HEK293 (cell line): ENCODE results near the gene ACTN4.

Experiments used
- CTCF ChIA-PET: fragments of 350-600 bp; formaldehyde crosslinking; extraction: SDS; loops from one replicate; lab custom pipeline; 2021; ENCODE audit warnings: antibody characterized with exemption; lab: Yijun Ruan, JAX
- POLR2A ChIA-PET: fragments of 300-600 bp; formaldehyde crosslinking; extraction: SDS; loops from one replicate; lab custom pipeline; 2020; ENCODE audit warnings: antibody characterized with exemption, inconsistent platforms; lab: Yijun Ruan, JAX
- H3K27ac ChIP-seq: fragments of 200-500 bp; sonication (Bioruptor generic); 2 replicates; pipeline ENCODE4 v1.5.1; 2014; ENCODE audit warnings: low read depth, low read length, control low read depth, inconsistent platforms; ENCODE audit errors: extremely low read depth
- H3K36me3 ChIP-seq, 2 experiments: fragments of 200-500 bp in 1 of 2; sonication (Bioruptor generic) in 1 of 2; 1 replicate in 1 of 2; 2 replicates in 1 of 2; pipeline ENCODE4 v1.5.1; 2014 to 2017; ENCODE audit warnings: inconsistent platforms in 2 of 2, low read length in 2 of 2; ENCODE audit not compliant: control insufficient read depth in 2 of 2, insufficient read depth in 1 of 2
- H3K4me1 ChIP-seq: fragments of 200-500 bp; sonication (Bioruptor generic); 2 replicates; pipeline ENCODE4 v1.5.1; 2014; ENCODE audit warnings: mild to moderate bottlenecking, low read length, inconsistent platforms; ENCODE audit not compliant: control insufficient read depth, insufficient read depth
- H3K4me3 ChIP-seq: 2 replicates; pipeline ENCODE4 v1.5.1; 2011; ENCODE audit warnings: low read depth, mild to moderate bottlenecking, control low read depth, low read length, moderate library complexity
- H3K9me3 ChIP-seq: fragments of 200-500 bp; sonication (Bioruptor generic); 2 replicates; pipeline ENCODE4 v1.5.1; 2014; ENCODE audit warnings: low read depth, low read length, inconsistent platforms; ENCODE audit not compliant: control insufficient read depth, insufficient read depth
- BCL6B ChIP-seq: fragments of 450-650 bp; formaldehyde crosslinking; IDR thresholded peaks from 2 replicates; pipeline ENCODE4 v1.5.1; 2017; ENCODE audit warnings: missing biosample characterization, missing genetic modification characterization
- FEZF1 ChIP-seq: fragments of 450-650 bp; formaldehyde crosslinking; IDR thresholded peaks from 2 replicates; pipeline ENCODE4 v1.5.1; 2016; ENCODE audit warnings: missing biosample characterization, missing genetic modification characterization
- GLIS1 ChIP-seq: fragments of 450-650 bp; formaldehyde crosslinking; IDR thresholded peaks from 2 replicates; pipeline ENCODE4 v1.5.1; 2016; ENCODE audit warnings: missing biosample characterization, missing genetic modification characterization
- KLF8 ChIP-seq: fragments of 450-650 bp; formaldehyde crosslinking; IDR thresholded peaks from 2 replicates; pipeline ENCODE4 v1.5.1; 2016; ENCODE audit warnings: missing biosample characterization, missing genetic modification characterization
- REST ChIP-seq: fragments of 450-650 bp; formaldehyde crosslinking; IDR thresholded peaks from 2 replicates; pipeline ENCODE4 v1.5.1; 2016; ENCODE audit warnings: missing biosample characterization, missing genetic modification characterization
- SALL2 ChIP-seq: fragments of 450-650 bp; formaldehyde crosslinking; IDR thresholded peaks from 2 replicates; pipeline ENCODE4 v1.5.0; 2017; ENCODE audit warnings: missing biosample characterization, mild to moderate bottlenecking, missing genetic modification characterization, borderline replicate concordance
- SETDB1 ChIP-seq: IDR thresholded peaks from one replicate; pipeline ENCODE4 v1.6.1; 2017; ENCODE audit warnings: mild to moderate bottlenecking, low read length, moderate library complexity, mixed read lengths; ENCODE audit not compliant: insufficient read length
- ZBTB21 ChIP-seq: fragments of 450-650 bp; formaldehyde crosslinking; IDR thresholded peaks from 2 replicates; pipeline ENCODE4 v1.5.1; 2017; ENCODE audit warnings: missing biosample characterization, missing genetic modification characterization
- ZBTB48 ChIP-seq: fragments of 450-650 bp; formaldehyde crosslinking; IDR thresholded peaks from 2 replicates; pipeline ENCODE4 v1.5.1; 2016; ENCODE audit warnings: missing biosample characterization, missing genetic modification characterization
- ZBTB6 ChIP-seq: fragments of 450-650 bp; formaldehyde crosslinking; IDR thresholded peaks from 2 replicates; pipeline ENCODE4 v1.5.1; 2017; ENCODE audit warnings: missing biosample characterization, missing genetic modification characterization
- ZBTB7A ChIP-seq: fragments of 450-650 bp; formaldehyde crosslinking; IDR thresholded peaks from 2 replicates; pipeline ENCODE4 v1.5.1; 2016; ENCODE audit warnings: low read depth, missing biosample characterization, missing genetic modification characterization
- ZEB2 ChIP-seq: fragments of 450-650 bp; formaldehyde crosslinking; IDR thresholded peaks from 2 replicates; pipeline ENCODE4 v1.5.1; 2016; ENCODE audit warnings: missing biosample characterization, missing genetic modification characterization
- ZFP41 ChIP-seq: fragments of 450-650 bp; formaldehyde crosslinking; IDR thresholded peaks from 2 replicates; pipeline ENCODE4 v1.5.1; 2016; ENCODE audit warnings: missing biosample characterization, missing genetic modification characterization, borderline replicate concordance
- ZNF23 ChIP-seq: fragments of 450-650 bp; formaldehyde crosslinking; IDR thresholded peaks from 2 replicates; pipeline ENCODE4 v1.5.1; 2016; ENCODE audit warnings: missing biosample characterization, missing genetic modification characterization, borderline replicate concordance
- ZNF274 ChIP-seq, 2 experiments: fragments of 200-500 bp in 1 of 2; fragments of 450-650 bp in 1 of 2; sonication (Bioruptor generic) in 1 of 2; formaldehyde crosslinking in 1 of 2; IDR thresholded peaks; 2 replicates each; pipeline versions ENCODE4 v1.5.1 to v1.6.1; 2014 to 2016; ENCODE audit warnings: borderline replicate concordance in 1 of 2, inconsistent platforms in 1 of 2, low read length in 1 of 2, missing biosample characterization in 1 of 2, missing genetic modification characterization in 1 of 2
- ZNF302 ChIP-seq: fragments of 450-650 bp; formaldehyde crosslinking; IDR thresholded peaks from 2 replicates; pipeline ENCODE4 v1.5.1; 2016; ENCODE audit warnings: missing biosample characterization, missing genetic modification characterization, low read depth
- ZNF366 ChIP-seq: fragments of 450-650 bp; formaldehyde crosslinking; conservative IDR thresholded peaks from 2 replicates; pipeline ENCODE4 v1.5.1; 2016; ENCODE audit warnings: missing biosample characterization, missing genetic modification characterization
- ZNF398 ChIP-seq: fragments of 450-650 bp; formaldehyde crosslinking; IDR thresholded peaks from 2 replicates; pipeline ENCODE4 v1.5.1; 2017; ENCODE audit warnings: missing biosample characterization, missing genetic modification characterization
- ZNF426 ChIP-seq: fragments of 450-650 bp; formaldehyde crosslinking; IDR thresholded peaks from 2 replicates; pipeline ENCODE4 v1.5.1; 2017; ENCODE audit warnings: missing biosample characterization, missing genetic modification characterization, mild to moderate bottlenecking, inconsistent platforms, moderate library complexity
- ZNF473 ChIP-seq: fragments of 450-650 bp; formaldehyde crosslinking; IDR thresholded peaks from 2 replicates; pipeline ENCODE4 v1.5.1; 2017; ENCODE audit warnings: missing biosample characterization, missing genetic modification characterization
- ZNF510 ChIP-seq: fragments of 450-650 bp; formaldehyde crosslinking; IDR thresholded peaks from 2 replicates; pipeline ENCODE4 v1.5.1; 2018; ENCODE audit warnings: mild to moderate bottlenecking, missing genetic modification characterization, missing biosample characterization; ENCODE audit not compliant: insufficient replicate concordance
- ZNF555 ChIP-seq: fragments of 450-650 bp; formaldehyde crosslinking; conservative IDR thresholded peaks from 2 replicates; pipeline ENCODE4 v1.5.1; 2017; ENCODE audit warnings: missing biosample characterization, mild to moderate bottlenecking, missing genetic modification characterization, inconsistent platforms
- ZNF645 ChIP-seq: fragments of 450-650 bp; formaldehyde crosslinking; IDR thresholded peaks from 2 replicates; pipeline ENCODE4; 2016; ENCODE audit warnings: missing biosample characterization, missing genetic modification characterization
- ZNF692 ChIP-seq: fragments of 450-650 bp; formaldehyde crosslinking; IDR thresholded peaks from 2 replicates; pipeline ENCODE4 v1.5.1; 2016; ENCODE audit warnings: missing biosample characterization, missing genetic modification characterization
- ZNF837 ChIP-seq: fragments of 450-650 bp; formaldehyde crosslinking; IDR thresholded peaks from 2 replicates; pipeline ENCODE4 v1.5.1; 2016; ENCODE audit warnings: missing biosample characterization, missing genetic modification characterization

ACTN4 gene

GRCh38 chr19:38649305-38650171 lies 2.1 kb downstream of the ACTN4 start:
- Histone ChIP-seq H3K27ac (peak overlapping the region; percentile 96), H3K4me3 (peak overlapping the region; percentile 84), H3K9me3 (peaks cover 2% of the 10 kb centered on the region; the same call in 1 of the 2 replicates), H3K4me1 (peaks cover 57% of the 10 kb centered on the region), H3K36me3 (peaks cover 0 to 11% of the 10 kb centered on the region in 2 experiments; a peak in 1 of 3 replicates)
- POLR2A ChIA-PET = interaction anchor here (0.6 to 6.3 kb wide), 15 partner anchors 9 to 281 kb away, joined by 3 to 122 read pairs (median 11); partner anchors contain the start of genes ECH1, EIF3K, MRPS12 and SARS2
- CTCF ChIA-PET = interaction anchor here (0.7 to 8.2 kb wide), 11 partner anchors 8 to 247 kb away, joined by 3 to 85 read pairs (median 3); partner anchors contain the start of gene FAM98C
- no peak; the same call in 1 of the 2 replicates for TF ChIP-seq KLF8 (tag by site-specific recombination)
- no peak for TF ChIP-seq ZFP41
- TF ChIP-seq GLIS1 (tag by site-specific recombination) = no peak
- TF ChIP-seq SALL2 = no peak
- TF ChIP-seq ZBTB6 = 0 out of 2 replicates have a peak, but pooled peaks have one; percentile 9
- no peak for TF ChIP-seq BCL6B (tag by site-specific recombination)
- TF ChIP-seq ZNF23 = no peak
- no peak for TF ChIP-seq ZBTB7A (tag by site-specific recombination)
- TF ChIP-seq ZNF274 (IDR thresholded peaks at IDR 0.05; ENCODE audit: low read length) = no peak
- TF ChIP-seq ZNF274 (tag by site-specific recombination; IDR thresholded peaks at IDR 0.05; ENCODE audit: borderline replicate concordance) = no peak
- peak; percentile 83 for TF ChIP-seq REST
- peak; percentile 71 for TF ChIP-seq ZNF366 (tag by site-specific recombination)
- TF ChIP-seq ZNF473 (tag by site-specific recombination) = no peak
- no peak for TF ChIP-seq SETDB1
- TF ChIP-seq ZBTB21 (tag by site-specific recombination) = no peak
- TF ChIP-seq ZNF426 (tag by site-specific recombination) = no peak
- no peak; the same call in 1 of the 2 replicates for TF ChIP-seq ZEB2 (tag by site-specific recombination)
- TF ChIP-seq ZNF645 (tag by site-specific recombination) = no peak
- TF ChIP-seq ZNF692 = peak; percentile 87
- no peak for TF ChIP-seq ZNF555 (tag by site-specific recombination)
- no peak for TF ChIP-seq ZNF302 (tag by site-specific recombination)
- no peak for TF ChIP-seq FEZF1
- peak; percentile 86 for TF ChIP-seq ZNF398
- no peak for TF ChIP-seq ZNF837 (tag by site-specific recombination)
- TF ChIP-seq ZBTB48 (tag by site-specific recombination) = no peak; the same call in 1 of the 2 replicates
- TF ChIP-seq ZNF510 (tag by site-specific recombination) = no peak
